HepG2 (cell line): ENCODE measurements around the gene CCDC28A. TPM values are rescaled to one million over a fixed set of nuclear protein-coding genes. Genes with fewer than 3 reads are reported as not detected.
A peak's percentile ranks its signal among the peaks of the same experiment; 100 is the strongest.

Experiments used
- ARID5B ChIP-seq: IDR thresholded peaks from 2 replicates; pipeline ENCODE4 v1.4.0; 2020; ENCODE audit warnings: mild to moderate bottlenecking, missing genetic modification reagents
- CREB1 ChIP-seq, 2 experiments: fragments of 450-650 bp in 1 of 2; IDR thresholded peaks; 2 replicates each; pipeline ENCODE4 v1.6.1; 2016 to 2017; ENCODE audit warnings: control low read depth in 1 of 2, mild to moderate bottlenecking in 1 of 2, missing compliant biosample characterization in 1 of 2, missing genetic modification characterization in 1 of 2
- ELF3 ChIP-seq: IDR thresholded peaks from 2 replicates; pipeline ENCODE4 v1.6.1; 2016; ENCODE audit warnings: missing genetic modification reagents, missing compliant biosample characterization
- FOXP1 ChIP-seq, 2 experiments: fragments of 450-650 bp in 1 of 2; IDR thresholded peaks; 2 replicates each; pipeline ENCODE4 v1.6.1; 2017 to 2018; ENCODE audit warnings: antibody characterized with exemption in 1 of 2
- HMG20B ChIP-seq: conservative IDR thresholded peaks from 2 replicates; pipeline ENCODE4 v1.6.1; 2016; ENCODE audit warnings: missing genetic modification reagents, missing compliant biosample characterization
- HNF1A ChIP-seq, 2 experiments: sonication (generic) in 1 of 2; formaldehyde crosslinking in 1 of 2; IDR thresholded peaks; 2 replicates each; pipeline versions ENCODE4 v1.4.0 to v1.6.1; 2016 to 2020; ENCODE audit warnings: borderline replicate concordance in 1 of 2, low read depth in 1 of 2, mild to moderate bottlenecking in 1 of 2, missing genetic modification reagents in 1 of 2
- MXD1 ChIP-seq: sonication (generic); formaldehyde crosslinking; IDR thresholded peaks from 2 replicates; pipeline ENCODE4 v1.4.0; 2020; ENCODE audit warnings: mild to moderate bottlenecking, missing genetic modification reagents
- NPAS2 ChIP-seq: sonication (generic); formaldehyde crosslinking; IDR thresholded peaks from 2 replicates; pipeline ENCODE4 v1.8.0; 2022; ENCODE audit warnings: mild to moderate bottlenecking, missing genetic modification reagents, borderline replicate concordance
- SAP130 ChIP-seq: IDR thresholded peaks from 2 replicates; pipeline ENCODE4 v1.6.1; 2016; ENCODE audit warnings: low read depth
- TRIM22 ChIP-seq: fragments of 450-650 bp; IDR thresholded peaks from 2 replicates; pipeline ENCODE4 v1.6.1; 2017
- ZIK1 ChIP-seq: sonication (generic); formaldehyde crosslinking; IDR thresholded peaks from 2 replicates; pipeline ENCODE4 v1.5.0; 2020; ENCODE audit warnings: mild to moderate bottlenecking, low read depth, missing genetic modification reagents, borderline replicate concordance
- ZNF180 ChIP-seq: sonication (generic); formaldehyde crosslinking; IDR thresholded peaks from 2 replicates; pipeline ENCODE4 v1.4.0; 2020; ENCODE audit warnings: low read depth, missing genetic modification reagents, borderline replicate concordance
- ZNF251 ChIP-seq: sonication (generic); formaldehyde crosslinking; IDR thresholded peaks from 2 replicates; pipeline ENCODE4 v1.9.0; 2021; ENCODE audit warnings: mild to moderate bottlenecking, missing genetic modification reagents
- ZNF615 ChIP-seq: sonication (generic); formaldehyde crosslinking; IDR thresholded peaks from 2 replicates; pipeline ENCODE4 v1.5.0; 2020; ENCODE audit warnings: mild to moderate bottlenecking, missing genetic modification reagents, borderline replicate concordance
- ZNF704 ChIP-seq: sonication (generic); formaldehyde crosslinking; IDR thresholded peaks from 2 replicates; pipeline ENCODE4 v1.8.1; 2023; ENCODE audit warnings: mild to moderate bottlenecking, inconsistent platforms, moderate library complexity, missing genetic modification reagents, borderline replicate concordance
- ZNF781 ChIP-seq: sonication (generic); formaldehyde crosslinking; IDR thresholded peaks from 2 replicates; pipeline ENCODE4 v1.5.1; 2020; ENCODE audit warnings: borderline replicate concordance, mild to moderate bottlenecking, missing genetic modification reagents; ENCODE audit errors: not compliant biosample characterization
- polyA plus RNA-seq, 8 experiments: library from polyadenylated mRNA; depleted of rRNA in 3 of 8; stranded (reverse) in 7 of 8; unstranded in 1 of 8; fragments of >200 nt; fragmentation: Illumina TruSeq in 4 of 8; extraction: Trizol in 4 of 8; gene quantifications; 2 replicates each; pipeline versions ENCODE4 v1.2.1 to v1.2.3, GENCODE V29; 2011 to 2016; ENCODE audit warnings: low read depth in 4 of 8, missing spikeins in 1 of 8, mixed read lengths in 1 of 8; ENCODE audit not compliant: insufficient read depth in 1 of 8
- total RNA-seq, 5 experiments: library from RNA; depleted of rRNA; stranded (reverse); fragments of >200 nt; fragmentation: Illumina TruSeq; extraction: Trizol; gene quantifications; 2 replicates each; pipeline ENCODE4 v1.2.3, GENCODE V29; 2016; ENCODE audit warnings: low read depth in 1 of 5

CCDC28A gene
- total and polyA plus RNA-seq, 2 of the 13 experiments (the other 11 are each of a cell fraction or from before 2014, with no cell fraction given) = 15.8 TPM

GRCh38 chr6:138814179-138814834, 40.7 kb downstream of the CCDC28A start (continued):
- peak; percentile 85 for TF ChIP-seq ARID5B (CRISPR knock-in tag)
- TF ChIP-seq SAP130 (CRISPR knock-in tag) = peak; percentile 77
- no peak for TF ChIP-seq ZNF615 (CRISPR knock-in tag)
- no peak for TF ChIP-seq CREB1 (IDR thresholded peaks at IDR 0.05)
- TF ChIP-seq CREB1 (CRISPR knock-in tag; IDR thresholded peaks at IDR 0.05) = peak; percentile 79
- no peak for TF ChIP-seq MXD1 (CRISPR knock-in tag)
- TF ChIP-seq ZNF180 (CRISPR knock-in tag) = no peak
- TF ChIP-seq ELF3 = peak; percentile 58; the same call in 1 of the 2 replicates
- TF ChIP-seq ZNF781 (CRISPR knock-in tag) = no peak
- TF ChIP-seq HNF1A (IDR thresholded peaks at IDR 0.05; ENCODE audit: low read depth) = peak; percentile 62; the same call in 1 of the 2 replicates
- peak; percentile 60; the same call in 1 of the 2 replicates for TF ChIP-seq HNF1A (CRISPR knock-in tag; IDR thresholded peaks at IDR 0.05; ENCODE audit: borderline replicate concordance)
- no peak for TF ChIP-seq ZIK1
- TF ChIP-seq ZNF704 = no peak
- peak; percentile 56; the same call in 1 of the 2 replicates for TF ChIP-seq HMG20B (CRISPR knock-in tag)
- TF ChIP-seq NPAS2 (CRISPR knock-in tag) = no peak
- TF ChIP-seq FOXP1 (IDR thresholded peaks at IDR 0.05) = no peak
- 0 out of 2 replicates have a peak, but pooled peaks have one; percentile 43 for TF ChIP-seq FOXP1 (CRISPR knock-in tag; IDR thresholded peaks at IDR 0.05)
- TF ChIP-seq ZNF251 = no peak
- no peak for TF ChIP-seq TRIM22
